NCI-H1105 (cell line): ENCODE measurements around the gene ZSWIM1.
"Not testable (repeated sequence)": the region's sequence is repeated elsewhere in the genome, so short reads cannot be mapped to it uniquely, and the experiment has no call there.

Experiments used
- DNase-seq: peaks from one replicate; lab custom pipeline; 2025; lab: John Stamatoyannopoulos, UW

Gene ZSWIM1

DNA sequence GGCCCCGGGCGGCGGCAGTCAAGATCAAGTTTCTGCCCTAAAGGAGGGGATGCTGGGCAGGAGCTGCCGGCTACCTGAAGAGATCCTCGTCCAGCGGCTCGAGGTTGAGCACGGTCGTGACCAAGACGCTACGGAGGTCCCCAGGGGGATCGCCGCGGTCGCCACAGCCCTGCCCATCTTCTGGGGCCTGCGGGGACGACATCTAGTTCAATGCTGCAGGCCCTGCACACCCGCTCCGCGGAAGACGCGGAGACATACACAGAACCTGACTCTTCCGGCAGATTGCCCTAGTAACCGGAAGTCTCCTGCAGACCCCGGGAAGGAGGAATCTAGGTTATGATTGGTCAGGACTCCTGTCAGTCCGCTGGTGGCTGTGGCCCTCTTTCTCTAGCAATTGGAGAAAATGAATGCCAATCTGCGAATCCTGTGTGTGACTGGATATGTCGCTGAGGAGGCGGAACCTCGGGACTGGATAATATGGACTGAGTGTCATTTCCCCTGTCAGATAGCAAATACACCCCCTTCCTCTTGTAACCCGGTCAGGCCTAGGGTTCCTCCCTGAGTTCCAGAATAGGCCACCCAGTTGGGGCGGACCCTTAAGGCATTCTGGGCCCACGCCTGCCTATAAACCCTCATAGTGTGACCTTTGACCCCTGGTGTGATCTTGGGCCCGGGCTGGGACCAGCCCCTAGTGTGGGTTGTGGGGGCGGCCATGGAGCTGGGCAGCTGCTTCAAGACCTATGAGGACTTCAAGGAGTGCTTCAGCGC lies 23.7 kb upstream of the ZSWIM1 start, which contains the start of the genes ACOT8 and ZSWIM3:
ACOT8 (minus strand) TSS at position 279 of the 768 bp plus-strand sequence; CDS start at position 202, 77 bp downstream.
ZSWIM3 (plus strand) TSS at position 501 of the 768 bp plus-strand sequence; CDS start at position 713, 212 bp downstream.
- DNase-seq = peak; percentile 100

DNA sequence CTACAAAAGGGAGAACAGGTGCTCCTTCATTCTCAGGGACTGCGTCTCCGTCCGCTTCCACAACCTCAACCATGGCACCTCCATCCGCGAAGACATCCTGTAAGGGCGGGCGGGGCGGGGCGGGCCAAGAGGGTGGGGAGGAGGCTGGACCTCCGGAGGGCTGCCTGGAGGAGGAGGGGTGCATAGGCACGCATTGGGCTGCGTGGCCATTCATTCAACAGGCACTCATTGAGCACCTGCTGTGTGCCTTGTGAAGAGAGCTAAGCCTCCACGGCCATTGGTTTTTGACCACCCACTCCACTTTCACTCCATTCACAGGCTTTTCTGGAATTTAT lies 23.2 kb upstream of the ZSWIM1 start:
- no peak for DNase-seq

DNA sequence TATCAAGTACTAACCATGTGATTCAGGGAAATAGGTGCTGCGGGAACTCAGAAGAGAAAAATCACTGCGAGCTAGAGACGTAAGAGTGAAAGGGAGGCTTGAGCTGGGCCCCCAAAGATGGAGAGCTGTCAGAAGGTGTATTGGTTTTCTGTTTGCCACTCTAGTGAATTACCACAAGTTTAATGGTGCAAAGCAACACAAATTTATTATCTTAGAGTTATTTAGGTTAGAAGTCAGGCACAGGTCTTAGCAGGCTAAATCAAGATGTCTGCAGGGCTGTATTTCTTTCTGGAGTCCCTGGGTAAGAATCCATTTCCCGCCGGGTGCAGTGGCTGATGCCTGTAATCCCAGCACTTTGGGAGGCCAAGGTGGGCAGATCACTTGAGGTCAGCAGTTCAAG lies 21.1 kb upstream of the ZSWIM1 start:
- no peak for DNase-seq

DNA sequence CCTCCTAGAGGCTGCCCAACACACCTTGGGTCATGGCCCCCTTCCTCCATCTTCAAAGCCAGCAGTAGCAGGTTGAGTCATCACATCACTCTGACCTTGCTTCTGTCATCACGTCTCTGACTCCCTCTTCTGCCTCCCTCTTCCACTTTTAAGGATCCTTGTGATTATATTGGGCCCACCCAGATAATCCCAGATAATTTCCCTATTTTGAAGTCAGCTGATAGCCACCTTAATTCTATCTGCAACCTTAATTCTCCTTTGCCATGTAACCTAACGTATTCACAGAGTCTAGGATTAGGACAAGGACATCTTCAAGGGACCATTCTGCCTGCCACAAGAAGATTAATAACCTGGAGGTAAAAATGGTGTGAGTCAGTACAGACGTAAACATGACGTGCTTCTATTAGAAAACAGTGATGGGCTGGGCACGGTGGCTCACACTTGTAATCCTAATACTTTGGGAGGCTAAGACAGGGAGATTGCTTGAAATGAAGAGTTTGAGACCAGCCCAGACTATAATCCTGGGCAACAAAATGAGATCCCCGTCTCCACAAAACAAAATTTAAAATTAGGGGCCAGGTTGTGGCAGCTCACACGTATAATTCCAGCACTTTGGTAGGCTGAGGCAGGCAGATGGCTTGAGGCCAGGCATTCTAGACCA lies 20.3 kb upstream of the ZSWIM1 start:
- peak; percentile 65 for DNase-seq

DNA sequence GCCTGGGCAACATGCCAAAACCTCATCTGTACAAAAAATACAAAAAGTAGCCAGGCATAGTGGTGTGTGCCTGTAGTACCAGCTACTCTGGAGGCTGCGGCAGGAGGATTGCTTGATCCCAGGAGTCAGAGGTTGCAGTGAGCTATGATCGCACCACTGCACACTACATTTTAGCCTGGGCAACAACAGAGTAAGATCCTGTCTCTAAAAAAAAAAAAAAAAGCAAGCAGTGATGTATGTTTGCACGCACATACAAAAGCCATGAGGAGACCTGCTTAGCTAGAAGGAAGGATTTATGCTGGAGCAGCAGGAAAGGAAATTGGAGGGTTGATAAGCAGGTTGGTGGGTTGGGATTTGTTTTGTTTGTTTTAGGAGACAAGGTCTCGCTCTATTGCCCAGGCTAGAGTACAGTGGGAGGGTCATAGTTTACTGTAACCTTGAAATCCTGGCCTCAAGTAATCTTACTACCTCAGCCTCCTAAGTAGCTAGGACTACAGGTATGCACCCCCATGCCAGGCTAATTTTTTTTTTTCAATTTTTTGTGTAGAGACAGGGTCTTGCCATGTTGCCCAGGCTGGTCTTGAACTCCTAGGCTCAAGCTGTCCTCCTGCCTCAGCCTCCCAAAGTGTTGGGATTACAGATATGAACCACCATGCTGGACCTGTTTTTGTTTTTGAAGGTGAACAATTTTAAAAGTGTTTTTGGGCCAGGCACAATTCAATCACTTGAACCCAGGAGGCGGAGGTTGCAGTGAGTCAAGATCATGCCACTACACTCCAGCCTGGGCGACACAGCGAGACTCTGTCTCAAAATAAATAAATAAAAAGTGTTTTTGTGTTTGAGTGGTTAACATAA lies 19.6 kb upstream of the ZSWIM1 start:
- no peak for DNase-seq

DNA sequence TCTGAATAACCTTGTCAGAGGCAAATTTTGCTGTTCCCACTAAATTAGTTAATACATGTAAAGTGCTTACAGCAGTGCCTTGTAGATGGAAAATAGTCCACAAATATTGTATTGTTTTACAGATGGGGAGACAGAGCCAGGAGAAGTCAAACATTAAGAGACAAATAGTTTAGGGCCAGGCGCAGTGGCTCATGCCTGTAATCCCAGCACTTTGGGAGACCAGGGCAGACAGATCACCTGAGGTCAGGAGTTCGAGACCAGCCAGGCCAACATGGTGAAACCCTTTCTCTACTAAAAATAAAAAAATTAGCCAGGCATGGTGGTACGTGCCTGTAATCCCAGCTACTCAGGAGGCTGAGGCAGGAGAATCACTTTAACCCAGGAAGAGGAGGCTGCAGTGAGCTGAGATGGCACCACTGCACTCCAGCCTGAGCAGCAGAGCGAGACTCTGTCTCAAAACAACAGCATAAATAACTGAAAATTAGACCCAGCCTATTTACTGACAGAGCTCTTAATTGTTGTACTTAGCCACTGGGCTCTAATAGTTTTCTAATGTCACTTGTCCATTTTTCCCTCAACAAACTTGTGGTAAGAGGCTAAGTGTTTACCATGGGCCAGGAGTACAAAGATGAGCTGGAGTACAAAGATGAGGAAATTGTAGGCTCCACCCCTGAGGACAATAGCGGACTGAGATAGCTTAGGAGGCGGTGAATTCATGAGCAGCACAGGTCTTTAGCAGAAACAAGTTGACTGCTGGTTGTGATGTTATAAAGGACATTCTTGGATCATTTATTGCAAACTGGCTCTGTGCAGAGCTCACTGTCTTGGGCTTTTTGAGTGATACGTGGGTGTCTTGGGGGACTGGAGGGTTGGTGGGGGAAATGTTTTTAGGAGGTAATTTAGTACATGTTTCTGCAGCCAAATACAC lies 17.2 kb upstream of the ZSWIM1 start:
- no peak for DNase-seq

DNA sequence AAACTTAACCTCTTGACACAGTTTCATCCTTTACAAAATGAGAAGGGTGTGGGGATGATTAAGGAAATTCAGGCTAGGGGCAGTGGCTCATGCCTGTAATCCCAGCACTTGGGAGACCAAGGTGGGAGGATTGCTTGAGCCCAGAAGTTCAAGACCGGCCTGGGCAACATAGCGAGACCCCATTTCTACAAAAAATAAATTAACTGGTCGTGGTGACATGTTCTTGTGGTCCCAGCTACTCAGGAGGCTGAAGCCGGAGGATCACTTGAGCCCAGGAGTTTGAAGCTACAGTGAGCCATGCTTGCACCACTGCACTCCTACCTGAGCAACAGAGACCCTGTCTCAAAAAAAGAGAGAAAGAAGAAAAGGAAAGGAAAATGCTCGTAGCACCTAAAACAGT lies 14.6 kb upstream of the ZSWIM1 start:
- no peak for DNase-seq

DNA sequence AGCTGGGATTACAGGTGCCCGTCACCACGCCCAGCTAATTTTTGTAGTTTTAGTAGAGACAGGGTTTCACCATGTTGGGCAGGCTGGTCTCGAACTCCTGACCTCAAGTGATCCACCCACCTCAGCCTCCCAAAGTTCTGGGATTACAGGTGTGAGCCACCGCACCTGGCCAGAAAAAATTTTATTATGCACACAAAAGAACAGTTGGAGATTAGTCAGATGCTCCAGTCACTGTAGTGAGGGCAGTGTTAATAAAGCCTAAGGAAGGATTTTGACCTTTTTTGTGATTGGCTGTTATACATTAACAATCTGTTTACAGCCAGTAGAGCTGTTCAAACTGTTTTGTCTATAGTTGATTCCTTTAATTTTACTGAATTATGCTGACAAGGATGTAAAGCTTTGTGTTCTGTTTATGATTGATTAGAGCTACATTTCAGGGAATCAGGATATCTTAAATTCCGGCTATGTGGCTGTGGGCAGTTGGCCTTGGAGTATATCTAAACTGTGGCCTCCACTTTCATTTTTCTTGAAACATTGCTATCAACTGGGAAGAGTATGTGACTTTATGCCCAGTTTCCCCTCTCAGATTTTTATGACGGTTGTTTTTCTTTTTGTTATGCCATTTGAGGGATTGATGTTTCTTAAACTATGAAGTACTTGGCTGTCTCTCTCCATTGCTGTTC lies 13.8 kb upstream of the ZSWIM1 start:
- DNase-seq = no peak

DNA sequence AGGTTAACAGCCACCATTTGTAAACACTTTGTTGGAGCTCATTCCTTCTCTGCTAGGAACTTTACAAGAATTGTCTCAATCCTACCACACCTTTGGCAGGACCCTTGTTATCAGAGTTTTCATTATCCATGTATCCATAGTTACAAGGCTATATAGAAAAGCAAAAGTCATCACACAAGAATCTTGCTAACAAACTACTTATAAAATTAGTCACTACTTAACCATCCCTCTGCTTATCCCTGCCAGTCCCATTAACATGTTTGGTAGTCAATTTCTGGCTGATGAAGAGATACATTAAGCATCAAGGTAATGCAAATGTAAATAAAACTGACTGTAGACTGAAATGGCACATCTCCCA lies 13.2 kb upstream of the ZSWIM1 start:
- no peak for DNase-seq

DNA sequence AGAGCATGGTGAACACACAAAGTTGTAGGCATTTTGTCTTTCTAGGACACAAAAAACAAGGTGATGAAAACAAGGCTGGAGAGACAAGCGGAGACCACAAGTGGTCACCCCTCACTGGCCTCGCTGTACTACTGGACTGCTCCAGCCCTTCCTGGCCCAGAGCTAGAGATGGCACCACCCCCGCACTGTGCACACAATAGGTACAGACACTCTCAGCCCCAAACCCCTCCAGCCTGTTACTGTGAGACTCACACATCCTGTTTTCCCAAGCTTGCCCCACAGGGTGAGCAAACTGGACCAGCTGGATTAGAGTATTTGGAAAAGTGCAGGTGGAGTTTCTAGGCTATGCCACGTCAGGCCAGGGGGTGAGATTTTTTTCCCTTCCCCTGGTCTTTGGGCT lies 8.4 kb upstream of the ZSWIM1 start:
- no peak for DNase-seq

DNA sequence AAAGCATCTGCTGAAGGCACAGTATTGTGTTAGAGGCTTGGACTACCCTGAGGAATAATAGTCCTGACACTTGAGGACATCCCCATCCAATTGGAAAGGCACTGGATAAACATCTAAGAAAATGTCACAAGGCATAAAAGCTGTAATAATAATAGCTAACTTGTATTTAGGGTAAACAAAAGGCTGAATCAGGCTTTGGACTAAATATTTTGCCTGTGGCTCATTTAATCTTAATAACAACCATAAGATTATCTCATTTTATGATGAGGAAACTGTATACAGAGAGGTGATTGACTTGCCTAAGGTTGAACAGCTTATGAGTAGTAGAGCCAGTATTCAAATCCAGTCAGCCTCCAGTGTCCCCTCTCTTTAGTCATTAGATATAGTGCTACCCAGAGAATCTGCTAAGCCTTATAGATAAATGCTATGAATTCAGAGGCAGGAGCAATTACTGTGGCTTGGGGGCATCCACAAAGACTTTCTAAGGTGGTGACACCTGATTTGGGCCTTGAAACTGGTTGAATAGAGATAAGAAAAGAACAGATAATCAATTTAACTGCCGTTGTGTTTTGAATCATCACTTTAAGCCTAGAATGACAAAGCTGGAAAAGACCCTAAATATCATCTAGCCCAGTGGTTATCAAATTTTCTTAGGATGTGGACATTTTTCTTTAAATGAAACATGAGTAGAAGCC lies 7.5 kb upstream of the ZSWIM1 start:
- DNase-seq = no peak

DNA sequence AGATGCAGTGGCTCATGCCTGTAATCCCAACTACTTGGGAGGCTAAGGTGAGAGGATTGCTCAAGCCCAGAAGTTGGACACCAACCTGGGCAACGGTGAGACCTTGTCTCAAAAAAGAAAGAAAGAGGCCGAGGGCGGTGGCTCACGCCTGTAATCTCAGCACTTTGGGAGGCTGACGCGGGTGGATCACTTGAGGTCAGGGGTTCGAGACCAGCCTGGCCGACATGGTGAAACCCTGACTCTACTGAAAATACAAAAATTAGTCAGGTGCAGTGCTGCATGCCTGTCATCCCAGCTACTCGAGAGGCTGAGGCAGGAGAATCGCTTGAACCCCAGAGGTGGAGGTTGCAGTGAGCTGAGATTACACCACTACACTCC lies 6.9 kb upstream of the ZSWIM1 start:
- DNase-seq = not testable (repeated sequence)

DNA sequence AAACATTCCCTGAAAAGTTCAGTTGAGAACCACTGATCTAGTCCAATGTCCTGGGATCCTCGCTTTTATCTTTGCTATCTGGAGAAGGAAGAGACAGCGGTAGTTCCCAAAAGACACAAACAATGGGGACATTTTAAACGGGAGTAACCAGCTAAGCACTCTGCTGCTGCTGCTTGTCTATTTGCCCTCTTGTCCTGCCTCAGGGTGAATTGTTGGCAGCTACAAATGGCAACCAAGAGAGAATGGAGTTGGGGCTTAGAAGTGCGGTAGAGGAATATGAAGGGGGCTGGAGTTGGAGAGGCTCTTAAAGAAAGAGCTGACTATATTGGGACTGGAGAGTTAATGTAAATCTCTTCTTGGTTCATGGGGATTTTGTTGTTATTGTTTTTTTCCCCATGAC lies 6.5 kb upstream of the ZSWIM1 start:
- no peak for DNase-seq

DNA sequence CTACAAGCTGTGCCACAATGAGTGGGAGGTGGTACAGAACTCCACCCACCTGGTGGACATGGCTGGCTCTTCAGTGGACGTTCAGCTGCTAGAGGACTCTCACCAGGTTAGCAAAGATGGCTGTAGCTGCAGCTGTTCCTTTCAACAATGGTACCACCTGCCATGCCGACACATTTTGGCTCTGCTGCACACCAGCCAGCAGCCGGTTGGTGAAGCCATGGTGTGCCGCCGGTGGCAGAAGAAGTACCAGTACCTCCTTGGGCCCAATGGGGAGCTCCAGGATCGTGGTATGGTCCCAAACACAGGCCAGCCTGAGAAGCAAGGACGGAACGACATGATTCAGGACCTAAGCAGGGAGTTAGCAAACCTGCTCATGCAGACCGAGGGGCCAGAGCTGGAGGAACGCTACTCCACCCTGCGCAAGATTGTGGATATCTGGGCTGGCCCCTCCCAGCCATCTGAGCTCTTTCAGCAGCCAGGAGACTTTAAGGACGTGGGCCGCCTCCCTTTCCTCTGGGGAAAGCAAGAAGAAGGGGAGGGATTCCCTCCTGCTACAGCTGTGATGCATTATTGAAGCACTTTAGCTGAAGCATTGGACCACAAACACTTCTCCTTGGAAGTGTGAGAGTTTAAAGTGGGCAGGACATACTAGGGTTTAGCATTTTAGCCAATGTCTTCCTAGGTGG lies 2.8 kb upstream of the ZSWIM1 start:
- DNase-seq = no peak

DNA sequence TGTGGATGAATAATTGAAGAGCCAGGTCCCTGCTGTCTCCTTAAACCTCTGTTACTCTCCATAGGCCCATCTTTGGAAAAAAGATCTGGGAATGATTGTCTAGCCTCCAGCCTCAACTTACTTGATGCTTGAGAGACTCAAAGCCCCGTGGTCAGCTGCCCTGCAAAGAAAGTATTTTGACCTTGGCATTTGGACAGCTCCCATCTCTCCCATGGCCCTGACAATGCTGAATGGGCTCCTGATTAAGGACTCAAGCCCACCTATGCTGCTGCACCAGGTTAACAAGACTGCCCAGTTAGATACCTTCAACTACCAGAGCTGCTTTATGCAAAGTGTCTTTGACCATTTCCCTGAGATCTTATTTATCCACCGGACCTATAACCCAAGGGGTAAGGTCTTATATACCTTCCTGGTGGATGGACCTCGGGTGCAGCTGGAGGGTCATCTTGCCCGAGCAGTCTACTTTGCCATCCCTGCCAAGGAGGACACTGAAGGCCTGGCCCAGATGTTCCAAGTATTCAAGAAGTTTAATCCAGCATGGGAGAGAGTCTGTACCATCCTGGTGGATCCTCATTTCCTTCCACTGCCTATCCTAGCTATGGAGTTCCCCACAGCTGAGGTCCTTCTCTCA lies 1.6 kb downstream of the ZSWIM1 start:
- no peak for DNase-seq

DNA sequence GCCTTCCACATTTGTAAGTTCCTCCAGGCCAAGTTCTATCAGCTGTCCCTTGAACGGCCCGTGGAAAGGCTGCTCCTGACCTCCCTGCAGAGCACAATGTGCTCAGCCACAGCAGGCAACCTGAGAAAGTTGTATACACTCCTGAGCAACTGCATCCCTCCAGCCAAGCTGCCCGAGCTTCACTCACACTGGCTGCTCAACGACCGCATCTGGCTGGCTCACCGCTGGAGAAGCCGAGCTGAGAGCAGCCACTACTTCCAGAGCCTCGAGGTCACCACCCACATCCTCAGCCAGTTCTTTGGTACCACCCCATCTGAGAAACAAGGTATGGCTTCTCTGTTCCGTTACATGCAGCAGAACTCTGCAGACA lies 2.1 kb downstream of the ZSWIM1 start:
- no peak for DNase-seq

DNA sequence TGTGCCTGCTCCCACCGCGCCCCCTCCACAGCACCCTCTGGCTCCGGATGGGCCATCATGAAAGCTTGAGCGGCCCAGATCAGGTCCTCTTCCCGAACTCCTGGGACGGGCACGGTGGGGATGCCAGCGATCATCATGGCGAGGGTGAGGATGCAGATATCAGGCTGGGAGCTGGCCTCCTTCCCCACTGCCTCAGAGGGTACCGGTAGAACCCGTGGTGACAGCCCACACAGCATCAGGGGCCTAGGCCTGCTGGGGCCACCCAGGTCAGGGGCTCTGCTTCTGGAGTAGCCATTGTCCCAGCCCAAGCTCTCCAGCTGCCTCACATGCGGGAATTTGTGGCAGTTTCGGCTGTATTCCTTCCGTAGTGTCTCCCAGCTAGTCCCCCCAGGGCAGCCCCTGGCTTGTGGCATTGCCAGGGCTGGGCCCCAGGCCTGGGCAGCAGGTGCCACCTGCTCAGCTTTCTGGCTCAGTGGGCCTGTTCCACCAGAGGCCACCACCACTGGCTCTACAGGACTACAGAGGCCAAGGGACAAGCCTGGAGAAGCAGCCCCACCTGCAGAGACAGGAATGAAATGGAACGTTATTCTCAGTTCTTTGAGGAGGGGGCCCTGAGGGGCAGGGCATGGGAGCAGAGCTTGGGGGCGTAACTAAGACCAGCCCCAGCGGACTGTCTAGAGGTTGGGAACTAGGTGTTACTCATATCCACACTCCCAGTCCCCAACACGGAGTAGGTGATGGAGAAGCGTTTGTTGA lies 5.7 kb downstream of the ZSWIM1 start:
- no peak for DNase-seq

DNA sequence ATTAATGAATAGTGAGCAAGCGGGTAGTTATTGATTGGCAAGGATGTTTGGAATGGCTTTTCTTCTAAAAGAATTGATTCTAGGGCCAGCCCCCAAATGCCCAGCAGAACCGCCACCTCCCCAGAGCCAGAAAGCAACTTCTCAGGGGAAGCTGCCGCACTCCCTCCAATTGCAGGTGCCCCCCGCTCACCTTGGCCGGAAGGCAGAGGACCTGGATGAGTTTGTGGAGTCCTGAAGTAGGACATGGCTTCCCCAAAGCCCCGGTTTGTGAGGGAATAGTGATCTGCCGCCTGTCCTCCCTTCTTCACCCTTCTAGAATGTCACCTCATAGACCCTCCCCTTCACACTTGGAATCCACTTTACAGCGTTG lies 6.3 kb downstream of the ZSWIM1 start, which contains the start of gene SPATA25:
SPATA25 (minus strand) TSS at position 277 of the 370 bp plus-strand sequence; CDS start at position 245, 32 bp downstream.
- DNase-seq = no peak

DNA sequence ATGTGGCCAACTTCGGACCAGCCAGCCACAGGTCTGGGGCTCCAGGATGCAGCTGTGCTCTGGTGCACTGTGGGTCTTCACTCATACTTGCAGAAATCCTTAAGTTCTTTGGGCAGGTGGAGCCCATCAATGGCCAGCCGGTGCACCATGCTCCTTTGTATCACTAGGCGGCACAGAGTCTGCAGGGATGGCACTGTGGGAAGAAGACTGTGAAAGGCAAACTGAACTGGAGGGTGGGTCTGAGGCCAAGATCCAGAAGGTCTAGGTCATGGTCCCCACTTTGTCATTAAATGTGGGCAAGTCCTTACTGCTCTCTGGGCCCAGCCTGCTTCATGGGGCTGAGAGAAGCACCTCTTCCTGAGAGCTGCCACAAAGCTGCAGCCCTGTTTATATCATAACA lies 7.7 kb downstream of the ZSWIM1 start:
- DNase-seq = no peak
